HG02970 (cell line): ENCODE data around the gene LMX1B.
"Not testable (repeated sequence)": the region's sequence is repeated elsewhere in the genome, so short reads cannot be mapped to it uniquely, and the experiment has no call there.

Source experiments
- ATAC-seq: cut with Tn5 transposase; IDR thresholded peaks from one replicate; pipeline ENCODE4 v1.9.1; 2021; ENCODE audit warnings: mild to moderate bottlenecking, moderate library complexity, moderate number of reproducible peaks; ENCODE audit not compliant: unreplicated experiment, low FRiP score

The LMX1B gene

GRCh38 chr9:126704892-126705766, 91.4 kb downstream of the LMX1B start:
- ATAC-seq = no peak

DNA sequence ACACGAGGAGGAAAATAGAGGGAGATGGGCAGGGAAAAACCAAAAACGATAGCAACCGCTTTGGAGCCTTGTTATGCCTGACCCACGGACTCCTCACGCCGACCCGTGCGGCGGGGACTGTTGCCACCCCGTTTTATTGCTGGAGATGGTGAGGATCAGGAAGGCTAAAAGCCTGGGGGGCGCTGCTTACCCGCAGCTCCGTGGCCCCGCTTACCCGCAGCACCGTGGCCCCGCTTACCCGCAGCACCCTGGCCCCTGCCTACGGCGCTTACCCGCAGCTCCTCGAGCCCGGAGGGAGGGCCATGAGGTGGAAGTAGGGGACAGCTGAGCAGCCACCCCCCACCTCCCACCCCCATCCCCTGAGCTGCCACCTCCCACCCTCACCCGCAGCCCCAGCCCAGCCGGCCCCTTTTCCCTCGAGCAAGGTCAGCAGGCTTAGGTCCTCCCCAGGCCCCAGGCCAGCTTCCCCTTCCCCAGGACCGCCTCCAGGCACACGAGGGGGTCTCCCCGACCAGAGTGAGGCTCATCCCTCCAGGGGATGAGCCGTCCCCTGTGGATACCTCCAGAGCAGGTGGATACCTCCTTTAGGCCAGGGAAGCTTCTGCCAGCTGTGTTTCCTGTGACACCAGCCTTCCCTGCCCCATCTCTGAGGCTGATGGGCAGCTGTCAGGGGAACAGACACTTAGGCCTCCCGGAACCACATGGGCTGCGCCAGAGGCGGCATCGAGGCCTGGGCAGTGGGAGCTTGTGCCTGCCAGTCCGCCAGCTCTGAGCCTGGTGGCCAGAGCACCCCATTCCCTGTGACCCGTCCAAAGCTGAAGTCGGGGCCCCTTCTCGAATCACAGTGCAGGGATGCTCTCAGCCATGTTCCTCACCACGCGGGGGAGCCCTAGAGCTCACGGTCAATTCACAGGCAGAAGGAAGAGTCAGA, 92.3 kb downstream of the LMX1B start:
- ATAC-seq = no peak

DNA sequence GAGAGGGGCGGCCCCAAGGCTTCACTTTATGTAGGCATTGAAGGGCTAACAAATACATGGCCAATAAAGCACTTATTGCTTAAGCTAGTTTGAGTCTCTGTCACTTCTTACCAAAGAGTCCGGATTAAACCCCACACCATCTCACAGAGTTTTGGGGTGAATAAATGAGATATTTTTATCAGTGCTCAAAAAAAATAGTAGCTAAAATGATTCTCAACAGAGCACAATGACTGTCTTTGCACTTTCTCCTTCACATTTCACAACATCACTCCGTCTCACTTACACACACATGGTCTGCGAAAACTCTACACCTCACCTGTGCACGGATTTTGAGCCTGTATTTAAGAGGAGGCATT, 92.9 kb downstream of the LMX1B start:
- no peak for ATAC-seq

- no peak for ATAC-seq
Observed at GRCh38 chr9:126707083-126707482, 93.4 kb downstream of the LMX1B start.

DNA sequence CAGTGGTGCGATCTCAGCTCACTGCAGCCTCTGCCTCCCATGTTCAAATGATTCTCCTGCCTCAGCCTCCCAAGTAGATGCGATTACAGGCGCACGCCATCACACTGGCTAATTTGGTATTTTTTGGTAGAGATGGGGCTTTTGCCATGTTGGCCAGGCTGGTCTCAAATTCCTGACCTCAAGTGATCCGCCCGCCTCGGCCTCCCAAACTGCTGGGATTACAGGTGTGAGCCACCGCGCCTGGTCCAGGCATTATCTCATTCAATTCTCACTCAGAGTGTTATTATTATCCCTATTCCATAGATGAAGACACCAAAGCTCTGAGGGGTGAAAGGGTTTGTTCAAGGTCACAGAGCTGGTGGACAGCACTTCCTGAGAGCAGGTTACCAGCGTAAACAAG, 94.0 kb downstream of the LMX1B start:
- not testable (repeated sequence) for ATAC-seq

- no peak for ATAC-seq
Observed at GRCh38 chr9:126708178-126708577, 94.5 kb downstream of the LMX1B start.

GRCh38 chr9:126709241-126709640, 95.5 kb downstream of the LMX1B start:
- no peak for ATAC-seq

DNA sequence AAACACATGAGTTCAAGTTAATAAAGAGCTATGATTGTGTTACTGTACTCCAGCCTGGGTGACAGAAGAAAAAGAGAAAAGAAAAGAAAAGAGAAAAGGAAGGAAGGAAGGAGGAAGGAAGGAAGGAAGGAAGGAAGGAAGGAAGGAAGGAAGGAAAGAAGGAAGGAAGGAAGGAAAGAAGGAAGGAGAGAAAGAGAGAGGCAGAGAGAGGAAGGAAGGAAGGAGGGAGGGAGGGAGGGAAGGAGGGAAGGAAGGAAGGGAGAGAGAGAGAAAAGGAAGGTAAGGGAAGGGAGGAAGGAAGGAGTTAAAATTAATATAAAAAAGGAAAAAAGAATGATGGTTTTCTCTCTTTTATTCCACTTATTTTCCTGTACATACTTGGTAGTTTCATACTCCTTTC, 101.7 kb downstream of the LMX1B start:
- ATAC-seq = no peak

DNA sequence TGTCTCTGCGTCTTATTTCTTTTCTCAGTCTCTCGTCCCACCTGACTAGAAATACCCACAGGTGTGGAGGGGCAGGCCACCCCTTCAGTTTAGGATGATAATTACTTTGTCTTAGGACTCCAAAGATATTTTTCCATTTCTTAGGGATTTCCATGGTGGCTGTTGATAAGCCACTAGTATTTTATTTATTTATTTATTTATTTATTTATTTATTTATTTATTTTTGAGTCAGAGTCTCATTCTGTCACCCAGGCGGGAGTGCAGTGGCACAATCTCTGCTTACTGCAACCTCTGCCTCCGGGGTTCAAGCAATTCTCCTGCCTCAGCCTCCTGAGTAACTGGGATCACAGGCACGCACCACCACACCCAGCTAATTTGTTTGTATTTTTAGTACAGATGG, 103.7 kb downstream of the LMX1B start:
- not testable (repeated sequence) for ATAC-seq

- ATAC-seq = no peak
Observed at GRCh38 chr9:126719618-126720031, 105.9 kb downstream of the LMX1B start.

DNA sequence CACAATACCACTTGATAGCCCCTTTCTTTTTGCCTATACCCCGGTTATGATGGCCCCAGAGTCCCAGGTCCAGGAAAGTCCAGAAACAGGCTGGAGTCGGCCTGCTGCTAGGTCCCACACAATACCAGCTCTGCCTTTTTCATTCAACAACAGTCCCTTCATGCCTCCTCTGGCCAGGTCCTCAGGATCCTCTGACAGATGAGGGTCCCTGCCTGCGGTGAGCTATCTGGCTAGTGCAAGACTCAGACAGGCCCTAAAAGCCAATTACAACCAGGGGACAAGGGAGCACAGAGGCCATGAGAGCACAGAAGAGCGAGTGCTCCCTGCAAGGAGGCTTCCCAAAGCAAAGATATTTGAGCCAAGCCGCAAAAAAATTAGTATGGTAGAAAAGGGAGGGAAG, 106.3 kb downstream of the LMX1B start:
- ATAC-seq = no peak

GRCh38 chr9:126720661-126721563, 107.2 kb downstream of the LMX1B start:
- ATAC-seq = no peak

DNA sequence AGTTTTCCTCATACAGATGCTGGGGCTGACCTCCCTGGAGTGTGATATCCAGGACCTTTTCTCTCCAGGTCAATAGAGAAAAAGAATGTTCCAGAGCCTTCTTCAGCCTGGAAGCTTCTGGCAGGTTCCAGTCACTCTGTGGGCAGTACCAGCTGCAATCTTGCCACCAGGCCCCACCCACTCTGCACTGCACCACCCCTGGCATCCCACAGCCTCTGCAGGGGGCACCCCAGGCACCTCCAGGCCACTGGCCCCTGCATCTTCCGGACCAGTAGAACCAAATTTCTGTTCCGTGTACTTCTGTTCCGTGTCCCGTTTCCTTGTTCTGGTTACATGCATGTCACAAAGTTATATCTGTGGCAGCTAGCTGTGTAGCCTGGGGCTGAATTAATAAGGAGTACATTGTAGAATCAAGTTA, 107.8 kb downstream of the LMX1B start:
- ATAC-seq = no peak

GRCh38 chr9:126722252-126722921, 108.7 kb downstream of the LMX1B start:
- no peak for ATAC-seq

DNA sequence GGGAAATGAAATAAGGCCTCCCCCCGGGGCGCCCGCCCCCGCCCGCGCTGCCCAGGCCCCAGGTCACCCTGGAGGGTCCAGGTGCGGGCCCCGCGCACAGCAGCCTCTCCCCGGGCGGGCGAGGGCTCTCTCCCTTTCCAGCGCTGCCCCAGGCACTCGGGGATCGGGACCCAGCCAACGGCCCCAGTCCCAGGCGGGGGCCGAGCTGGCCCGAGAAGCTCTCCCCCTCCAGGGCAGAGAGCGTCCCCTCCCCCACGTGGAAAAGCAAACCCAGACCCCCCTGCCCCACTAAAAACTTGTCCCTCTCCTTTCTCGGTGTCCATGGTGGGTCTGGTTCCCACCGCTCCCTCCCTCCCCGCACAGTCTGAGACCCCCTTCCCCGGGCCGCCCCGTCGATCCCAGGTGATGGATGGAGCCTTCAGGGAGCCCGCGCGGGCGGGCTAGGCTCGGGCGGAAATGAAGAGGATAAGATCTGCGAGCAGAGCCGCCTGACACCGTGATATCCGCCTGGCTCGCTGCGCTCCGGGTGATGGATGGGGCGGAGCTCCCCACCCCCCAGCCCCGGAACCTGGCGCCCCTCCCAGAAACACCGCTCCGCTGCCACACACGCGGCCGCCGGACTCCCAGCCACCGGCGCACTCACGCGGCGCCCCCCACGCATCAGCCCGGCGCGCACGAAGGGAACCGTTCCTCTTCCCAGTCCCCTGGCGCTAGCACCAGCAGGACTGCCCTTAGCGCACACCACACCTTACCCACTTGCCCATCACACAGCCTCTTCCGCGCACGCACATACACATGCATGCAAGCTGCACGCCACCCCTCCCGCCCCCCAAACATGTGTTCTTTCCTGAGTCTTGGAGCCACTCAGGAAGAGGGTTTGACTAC, 109.4 kb downstream of the LMX1B start:
- ATAC-seq = no peak

GRCh38 chr9:126723807-126724172, 110.1 kb downstream of the LMX1B start:
- no peak for ATAC-seq

GRCh38 chr9:126724226-126724625, 110.5 kb downstream of the LMX1B start:
- no peak for ATAC-seq

DNA sequence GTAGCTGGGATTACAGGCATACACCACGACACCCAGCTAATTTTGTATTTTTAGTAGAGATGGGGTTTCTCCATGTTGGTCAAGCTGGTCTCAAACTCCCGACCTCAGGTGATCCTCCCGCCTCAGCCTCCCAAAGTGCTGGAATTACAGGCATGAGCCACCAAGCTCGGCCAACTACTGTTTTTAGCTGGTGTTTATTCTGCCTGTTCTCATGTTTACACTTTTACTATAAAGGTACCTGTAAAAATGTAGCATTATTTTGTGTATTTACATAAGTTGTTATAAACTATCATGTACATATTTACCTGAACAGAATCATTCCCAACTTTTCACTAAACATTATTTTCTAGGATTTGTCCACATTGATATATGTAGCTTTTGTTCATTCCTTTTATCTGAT, 111.8 kb downstream of the LMX1B start:
- ATAC-seq = not testable (repeated sequence)

DNA sequence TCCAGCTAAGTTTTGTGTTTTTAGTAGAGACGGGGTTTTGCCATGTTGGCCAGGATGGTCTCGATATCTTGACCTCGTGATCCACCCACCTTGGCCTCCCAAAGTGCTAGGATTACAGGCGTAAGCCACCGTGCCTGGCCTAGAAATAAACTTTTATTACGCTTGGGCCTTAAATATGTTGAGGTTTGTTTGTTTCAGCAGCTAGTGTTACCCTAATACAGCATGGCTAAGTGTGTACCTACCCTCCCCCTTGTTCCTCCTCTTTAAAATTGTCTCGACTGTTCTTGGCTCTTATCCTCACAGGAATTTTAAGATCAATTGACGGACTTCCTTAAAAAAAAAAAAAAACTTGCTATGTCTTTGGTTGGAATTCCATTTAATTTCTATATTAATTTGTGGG, 114.5 kb downstream of the LMX1B start:
- not testable (repeated sequence) for ATAC-seq
